LNCaP clone FGC (cell line): Measurements from ENCODE around the gene TACC3.

Source experiments
- DNase-seq: peaks from one replicate; pipeline ENCODE4 v3.0.0-alpha.2; 2011; ENCODE audit warnings: low read depth
- H3K4me3 ChIP-seq: 2 replicates; pipeline ENCODE4 v1.5.1; 2011; ENCODE audit warnings: mild to moderate bottlenecking, low read depth, low read length, control low read depth
- CTCF ChIP-seq: IDR thresholded peaks from 2 replicates; pipeline ENCODE4 v1.5.1; 2012; ENCODE audit warnings: mild to moderate bottlenecking; ENCODE audit not compliant: control insufficient read depth, insufficient read depth; ENCODE audit errors: extremely low read depth

TACC3 gene

GRCh38 chr4:1678244-1678643 is 43.1 kb upstream of the TACC3 start:
- H3K4me3 ChIP-seq = no peak overlapping the region
- no peak for DNase-seq
- TF ChIP-seq CTCF = no peak

- DNase-seq = no peak
- TF ChIP-seq CTCF = no peak
- peak overlapping the region; percentile 57 for H3K4me3 ChIP-seq
These were observed 38.5 kb upstream of the TACC3 start for GRCh38 chr4:1682860-1683259.

GRCh38 chr4:1683261-1683735 is 38.0 kb upstream of the TACC3 start:
- H3K4me3 ChIP-seq = peak overlapping the region; percentile 57
- DNase-seq = no peak
- no peak for TF ChIP-seq CTCF

GRCh38 chr4:1683736-1684505 is 37.4 kb upstream of the TACC3 start, which contains the start of gene FAM53A:
TSS of gene FAM53A (minus strand) at chr4:1684313. CDS start at chr4:1668741, 15,572 bp downstream.
- DNase-seq = no peak
- peak within 1 kb of the TSS; percentile 65 for H3K4me3 ChIP-seq
- TF ChIP-seq CTCF = no peak

GRCh38 chr4:1684506-1685234 is 36.7 kb upstream of the TACC3 start:
- peak overlapping the region; percentile 65 for H3K4me3 ChIP-seq
- TF ChIP-seq CTCF = no peak
- DNase-seq = no peak

- peak overlapping the region; percentile 65 for H3K4me3 ChIP-seq
- TF ChIP-seq CTCF = no peak
- DNase-seq = no peak
These were observed 35.8 kb upstream of the TACC3 start for GRCh38 chr4:1685235-1686150.
